Stimulated activated CD8-positive, alpha-beta memory T cell treated with anti-CD3 and anti-CD28 coated beads, Interleukin-15, amount 100 ng/mL, for 1 hour (primary cell): ENCODE data around the gene MTG2.

Experiments
- DNase-seq: peaks from one replicate; pipeline ENCODE4 v3.0.0-alpha.2; 2020; ENCODE audit warnings: low read depth

The MTG2 gene

GRCh38 chr20:62252342-62252966 lies 69.6 kb downstream of the MTG2 start:
- DNase-seq, result no peak
